H9 (cell line): ENCODE results near the gene AKT1. TPM values are rescaled to one million over a fixed set of nuclear protein-coding genes. Genes with fewer than 3 reads are reported as not detected.
A peak's percentile ranks its signal among the peaks of the same experiment; 100 is the strongest.

Experiments used
- DNase-seq: peaks from one replicate; pipeline ENCODE4 v3.0.0-alpha.2; 2017
- H2AFZ ChIP-seq: one replicate; pipeline ENCODE4 v1.6.1; 2013; ENCODE audit warnings: mild to moderate bottlenecking, low read length, control low read depth, moderate library complexity
- H2AK5ac ChIP-seq: 2 replicates; pipeline ENCODE4 v1.6.1; 2013; ENCODE audit warnings: low read length, control low read depth, mixed read lengths; ENCODE audit not compliant: insufficient read length
- H2BK120ac ChIP-seq: one replicate; pipeline ENCODE4 v1.6.1; 2013; ENCODE audit warnings: low read depth, mild to moderate bottlenecking, low read length, control low read depth, inconsistent platforms; ENCODE audit not compliant: poor library complexity, severe bottlenecking
- H2BK12ac ChIP-seq: 2 replicates; pipeline ENCODE4 v1.6.1; 2013; ENCODE audit warnings: low read length, control low read depth, mixed read lengths, low read depth; ENCODE audit not compliant: insufficient read length
- H2BK15ac ChIP-seq: 2 replicates; pipeline ENCODE4 v1.6.1; 2013; ENCODE audit warnings: low read depth, low read length, control low read depth
- H2BK20ac ChIP-seq: one replicate; pipeline ENCODE4 v1.6.1; 2013; ENCODE audit warnings: low read depth, mild to moderate bottlenecking, low read length, control low read depth, inconsistent platforms; ENCODE audit not compliant: poor library complexity, severe bottlenecking
- H2BK5ac ChIP-seq: 2 replicates; pipeline ENCODE4 v1.6.1; 2013; ENCODE audit warnings: low read length, control low read depth, mixed read lengths; ENCODE audit not compliant: insufficient read length
- H3K14ac ChIP-seq: 2 replicates; pipeline ENCODE4 v1.6.1; 2013; ENCODE audit warnings: low read length, control low read depth; ENCODE audit not compliant: insufficient read depth
- H3K18ac ChIP-seq: 2 replicates; pipeline ENCODE4 v1.6.1; 2013; ENCODE audit warnings: low read depth, mild to moderate bottlenecking, mixed read lengths, low read length, control low read depth; ENCODE audit not compliant: insufficient read length
- H3K23ac ChIP-seq: 2 replicates; pipeline ENCODE4 v1.6.1; 2013; ENCODE audit warnings: low read length, control low read depth, mixed read lengths, low read depth; ENCODE audit not compliant: insufficient read length
- H3K23me2 ChIP-seq: 2 replicates; pipeline ENCODE4 v1.6.1; 2013; ENCODE audit warnings: low read depth, mild to moderate bottlenecking, mixed read lengths, low read length, control low read depth; ENCODE audit not compliant: insufficient read length, poor library complexity, severe bottlenecking
- H3K27ac ChIP-seq: 2 replicates; pipeline ENCODE4 v1.5.1; 2013; ENCODE audit warnings: low read length, control low read depth, mixed read lengths, low read depth; ENCODE audit not compliant: insufficient read length
- H3K27me3 ChIP-seq: 2 replicates; pipeline ENCODE4 v1.6.1; 2013; ENCODE audit warnings: low read length, control low read depth, inconsistent platforms; ENCODE audit not compliant: insufficient read depth
- H3K4ac ChIP-seq: 2 replicates; pipeline ENCODE4 v1.6.1; 2013; ENCODE audit warnings: low read depth, mild to moderate bottlenecking, control low read depth, inconsistent platforms, low read length, moderate library complexity
- H3K4me1 ChIP-seq: 2 replicates; pipeline ENCODE4 v1.6.1; 2013; ENCODE audit warnings: low read length, control low read depth, inconsistent platforms; ENCODE audit not compliant: insufficient read depth
- H3K4me2 ChIP-seq: 2 replicates; pipeline ENCODE4 v1.6.1; 2013; ENCODE audit warnings: low read length, control low read depth, mixed read lengths; ENCODE audit not compliant: insufficient read length, insufficient read depth
- H3K56ac ChIP-seq: 2 replicates; pipeline ENCODE4 v1.6.1; 2013; ENCODE audit warnings: low read depth, mild to moderate bottlenecking, mixed read lengths, low read length, control low read depth; ENCODE audit not compliant: insufficient read length
- H3K79me1 ChIP-seq: 2 replicates; pipeline ENCODE4 v1.6.1; 2013; ENCODE audit warnings: low read depth, mild to moderate bottlenecking, moderate library complexity, low read length, control low read depth, inconsistent platforms; ENCODE audit not compliant: insufficient read depth, poor library complexity, severe bottlenecking
- H3K79me2 ChIP-seq: 2 replicates; pipeline ENCODE4 v1.6.1; 2013; ENCODE audit warnings: low read length, control low read depth, inconsistent platforms; ENCODE audit not compliant: insufficient read depth
- H3K9ac ChIP-seq: 2 replicates; pipeline ENCODE4 v1.6.1; 2013; ENCODE audit warnings: low read length, control low read depth, mixed read lengths; ENCODE audit not compliant: insufficient read length; ENCODE audit errors: extremely low read depth
- H3K9me3 ChIP-seq: one replicate; pipeline ENCODE4 v1.6.1; 2013; ENCODE audit warnings: low read depth, low read length, inconsistent platforms; ENCODE audit not compliant: control insufficient read depth
- H3T11ph ChIP-seq: one replicate; pipeline ENCODE4 v1.6.1; 2013; ENCODE audit warnings: mild to moderate bottlenecking, low read length, control low read depth, inconsistent platforms
- H4K20me1 ChIP-seq: one replicate; pipeline ENCODE4 v1.6.1; 2013; ENCODE audit not compliant: control insufficient read depth, insufficient read length, insufficient read depth
- H4K5ac ChIP-seq: 2 replicates; pipeline ENCODE4 v1.6.1; 2013; ENCODE audit warnings: low read depth, mild to moderate bottlenecking, mixed read lengths, low read length, control low read depth; ENCODE audit not compliant: insufficient read length
- H4K8ac ChIP-seq: replicated peaks from 2 replicates; pipeline ENCODE4 v1.6.1; 2013; ENCODE audit warnings: low read length, control low read depth, mixed read lengths, low read depth; ENCODE audit not compliant: insufficient read length
- H4K91ac ChIP-seq: 2 replicates; pipeline ENCODE4 v1.6.1; 2013; ENCODE audit warnings: low read depth, mild to moderate bottlenecking, moderate library complexity, mixed read lengths, low read length, control low read depth; ENCODE audit not compliant: insufficient read length
- H3K27ac Mint-ChIP-seq, 3 experiments: 2 replicates in 2 of 3; 3 replicates in 1 of 3; pipeline ENCODE4 v1.8.0; 2020 to 2021; ENCODE audit warnings: mixed read lengths in 3 of 3, mild to moderate bottlenecking in 1 of 3, moderate library complexity in 1 of 3
- H3K27me3 Mint-ChIP-seq: 2 replicates; pipeline ENCODE4 v1.8.0; 2021; ENCODE audit warnings: low read depth, mild to moderate bottlenecking, moderate library complexity, mixed read lengths
- H3K36me3 Mint-ChIP-seq, 3 experiments: 2 replicates in 2 of 3; 3 replicates in 1 of 3; pipeline ENCODE4 v1.8.0; 2020 to 2021; ENCODE audit warnings: low read depth in 3 of 3, mixed read lengths in 3 of 3; ENCODE audit not compliant: insufficient read depth in 1 of 3
- H3K4me1 Mint-ChIP-seq, 2 experiments: 2 replicates each; pipeline ENCODE4 v1.8.0; 2020; ENCODE audit warnings: mixed read lengths in 2 of 2
- H3K4me3 Mint-ChIP-seq, 2 experiments: 2 replicates in 1 of 2; 3 replicates in 1 of 2; pipeline ENCODE4 v1.8.0; 2020 to 2021; ENCODE audit warnings: mild to moderate bottlenecking in 2 of 2, mixed read lengths in 2 of 2, moderate library complexity in 1 of 2
- H3K9me3 Mint-ChIP-seq, 2 experiments: 2 replicates in 1 of 2; 3 replicates in 1 of 2; pipeline ENCODE4 v1.8.0; 2020; ENCODE audit warnings: mild to moderate bottlenecking in 2 of 2, mixed read lengths in 2 of 2, moderate library complexity in 1 of 2
- WGBS: extraction: QIAGEN DNeasy Blood & Tissue Kit; methylation state at CpG from one replicate; pipeline ENCODE4 v1.1.7; 2013; ENCODE audit warnings: missing lambda C conversion rate, low lambda C conversion rate, mixed read lengths; ENCODE audit not compliant: insufficient read length; ENCODE audit errors: extremely low coverage; 5-methylcytosine and 5-hydroxymethylcytosine counted together
- total RNA-seq: library from RNA; stranded (reverse); gene quantifications from 2 replicates; pipeline ENCODE4 v1.2.1, GENCODE V29; 2021
- TF ChIP-seq, protein P1 (sequence below): fragments of 200-600 bp; sonication (generic); conservative IDR thresholded peaks from 3 replicates; pipeline ENCODE4 v1.8.0; 2021; ENCODE audit warnings: antibody characterized with exemption, mild to moderate bottlenecking

The AKT1 gene
- total RNA-seq, 1 experiment from 2014 or later: 101 TPM

DNA sequence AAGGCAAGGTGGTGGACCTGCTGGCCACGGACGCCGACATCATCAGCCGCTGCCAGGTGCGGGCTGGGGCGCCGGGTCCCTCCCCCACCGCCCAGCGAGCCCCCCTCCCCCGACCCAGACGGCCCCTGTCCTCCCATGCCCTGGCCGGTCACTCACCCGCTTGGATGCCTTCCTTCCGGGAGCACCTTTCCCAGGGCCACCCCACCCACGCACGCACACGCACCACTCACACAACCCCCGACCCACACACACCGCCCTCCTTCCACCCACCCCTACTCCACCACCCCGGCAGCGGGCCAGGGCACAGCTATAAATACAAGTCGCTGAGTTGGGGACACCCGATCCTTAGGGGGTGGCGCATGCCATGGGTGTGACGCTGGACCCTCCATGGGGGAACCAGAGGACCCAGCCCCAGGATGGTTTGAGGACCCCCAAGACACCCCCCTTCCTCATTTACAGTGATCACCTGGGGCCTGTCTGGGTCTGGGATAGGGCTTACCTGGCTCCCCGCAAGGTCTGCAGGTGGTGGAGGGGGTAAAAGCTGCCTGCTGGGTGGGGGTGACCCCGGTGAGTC is 71.1 kb downstream of the AKT1 start:
- H3K56ac ChIP-seq: no peak overlapping the region
- H3K79me2 ChIP-seq: no peaks in the 10 kb centered on the region
- Mint-ChIP-seq H3K4me1 (peaks cover 6 to 9% of the 10 kb centered on the region in 2 experiments), H3K27me3 (peaks cover 25% of the 10 kb centered on the region), H3K9me3 (peaks cover 0 to 3% of the 10 kb centered on the region in 2 experiments; a peak in 1 of 5 replicates), H3K27ac (no peak overlapping the region), H3K36me3 (peaks cover 3 to 6% (median 6%) of the 10 kb centered on the region in 3 experiments; a peak in 5 of 7 replicates), H3K4me3 (peak overlapping the region; percentile 65 to 79)
- WGBS: no CpG with 5 or more reads among the region's 27 CpGs
- no peak overlapping the region for H3K18ac ChIP-seq
- no peak overlapping the region for H2BK15ac ChIP-seq
- no peaks in the 10 kb centered on the region for H3K79me1 ChIP-seq
- H3K14ac ChIP-seq: peak overlapping the region; percentile 74; the same call in 1 of the 2 replicates
- no peak overlapping the region for H3K23ac ChIP-seq
- no peak overlapping the region for H2BK120ac ChIP-seq
- H4K8ac ChIP-seq: no peak overlapping the region
- no peak overlapping the region for H2BK20ac ChIP-seq
- no peak for DNase-seq
- H3K4ac ChIP-seq: no peak overlapping the region
- H4K91ac ChIP-seq: no peak overlapping the region
- no peak overlapping the region for H3K9ac ChIP-seq
- TF ChIP-seq, protein P1, sequence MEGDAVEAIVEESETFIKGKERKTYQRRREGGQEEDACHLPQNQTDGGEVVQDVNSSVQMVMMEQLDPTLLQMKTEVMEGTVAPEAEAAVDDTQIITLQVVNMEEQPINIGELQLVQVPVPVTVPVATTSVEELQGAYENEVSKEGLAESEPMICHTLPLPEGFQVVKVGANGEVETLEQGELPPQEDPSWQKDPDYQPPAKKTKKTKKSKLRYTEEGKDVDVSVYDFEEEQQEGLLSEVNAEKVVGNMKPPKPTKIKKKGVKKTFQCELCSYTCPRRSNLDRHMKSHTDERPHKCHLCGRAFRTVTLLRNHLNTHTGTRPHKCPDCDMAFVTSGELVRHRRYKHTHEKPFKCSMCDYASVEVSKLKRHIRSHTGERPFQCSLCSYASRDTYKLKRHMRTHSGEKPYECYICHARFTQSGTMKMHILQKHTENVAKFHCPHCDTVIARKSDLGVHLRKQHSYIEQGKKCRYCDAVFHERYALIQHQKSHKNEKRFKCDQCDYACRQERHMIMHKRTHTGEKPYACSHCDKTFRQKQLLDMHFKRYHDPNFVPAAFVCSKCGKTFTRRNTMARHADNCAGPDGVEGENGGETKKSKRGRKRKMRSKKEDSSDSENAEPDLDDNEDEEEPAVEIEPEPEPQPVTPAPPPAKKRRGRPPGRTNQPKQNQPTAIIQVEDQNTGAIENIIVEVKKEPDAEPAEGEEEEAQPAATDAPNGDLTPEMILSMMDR: no peak
- H2BK12ac ChIP-seq: no peak overlapping the region
- no peaks in the 10 kb centered on the region; the same call in 1 of the 2 replicates for H3K27me3 ChIP-seq
- no peaks in the 10 kb centered on the region for H3K23me2 ChIP-seq
- H2BK5ac ChIP-seq: no peak overlapping the region
- H2AFZ ChIP-seq: no peak overlapping the region
- H2AK5ac ChIP-seq: no peak overlapping the region
- no peak overlapping the region for H3T11ph ChIP-seq
- peak overlapping the region; percentile 63 for H3K4me2 ChIP-seq
- no peaks in the 10 kb centered on the region for H3K4me1 ChIP-seq
- H3K9me3 ChIP-seq: no peaks in the 10 kb centered on the region
- H4K5ac ChIP-seq: no peak overlapping the region
- H3K27ac ChIP-seq: no peak overlapping the region
- H4K20me1 ChIP-seq: peaks cover 5% of the 10 kb centered on the region
